H1 (cell line): ENCODE measurements around the gene GPR137. TPM values are rescaled to one million over a fixed set of nuclear protein-coding genes. Genes with fewer than 3 reads are reported as not detected.

Experiments
- CTCF ChIA-PET: fragments of 300-600 bp; sonication (Branson Sonifier 250); formaldehyde crosslinking; loops from one replicate; lab custom pipeline; 2021; ENCODE audit not compliant: partially characterized antibody; lab: Charles Lee
- POLR2A ChIA-PET: fragments of 300-600 bp; sonication (Branson Sonifier 250); formaldehyde crosslinking; loops from one replicate; lab custom pipeline; 2021; ENCODE audit warnings: inconsistent platforms; ENCODE audit not compliant: partially characterized antibody; lab: Charles Lee
- DNase-seq, 2 experiments: peaks; one replicate each; pipeline versions ENCODE4 v3.0.0 to v3.0.0-alpha.2; 2010 to 2022; ENCODE audit warnings: low spot score in 2 of 2, low read depth in 1 of 2, mixed read lengths in 1 of 2
- FAIRE-seq: peaks from 2 replicates; lab custom pipeline; 2011; peaks lifted over from hg19 to GRCh38; lab: Jason Lieb, UNC
- H2AFZ ChIP-seq: 2 replicates; pipeline ENCODE4 v1.8.1; 2012; ENCODE audit warnings: low read length, inconsistent platforms
- H2AK5ac ChIP-seq: 2 replicates; pipeline ENCODE4 v1.6.1; 2013; ENCODE audit warnings: low read depth, low read length
- H2BK120ac ChIP-seq: replicated peaks from 2 replicates; pipeline ENCODE3; 2013; ENCODE audit warnings: low read depth, low read length, inconsistent platforms
- H2BK12ac ChIP-seq: 2 replicates; pipeline ENCODE4 v1.6.1; 2013; ENCODE audit warnings: low read depth, low read length
- H2BK15ac ChIP-seq: 2 replicates; pipeline ENCODE4 v1.6.1; 2013; ENCODE audit warnings: low read length
- H2BK20ac ChIP-seq: 2 replicates; pipeline ENCODE4 v1.6.1; 2013; ENCODE audit warnings: low read length
- H2BK5ac ChIP-seq: 2 replicates; pipeline ENCODE4 v1.6.1; 2013; ENCODE audit warnings: low read depth, low read length
- H3K14ac ChIP-seq: 2 replicates; pipeline ENCODE4 v1.6.1; 2013; ENCODE audit warnings: inconsistent platforms; ENCODE audit not compliant: insufficient read length
- H3K18ac ChIP-seq: 2 replicates; pipeline ENCODE4 v1.6.1; 2013; ENCODE audit warnings: low read length; ENCODE audit errors: extremely low read depth
- H3K23ac ChIP-seq: 2 replicates; pipeline ENCODE4 v1.6.1; 2013; ENCODE audit warnings: inconsistent platforms; ENCODE audit not compliant: insufficient read length
- H3K23me2 ChIP-seq: 2 replicates; pipeline ENCODE4 v1.6.1; 2013; ENCODE audit warnings: low read depth, low read length
- H3K27ac ChIP-seq: 2 replicates; pipeline ENCODE4 v1.6.1; 2011; ENCODE audit warnings: low read depth, low read length, inconsistent platforms
- H3K27me3 ChIP-seq, 4 experiments: replicated peaks in 1 of 4; 1 replicate in 1 of 4; 2 replicates in 3 of 4; pipeline versions ENCODE4 v1.6.1 to v1.8.1; 2011 to 2013; ENCODE audit warnings: low read length in 3 of 4, mild to moderate bottlenecking in 3 of 4, inconsistent platforms in 2 of 4, mixed read lengths in 2 of 4, moderate library complexity in 1 of 4; ENCODE audit not compliant: control insufficient read depth in 3 of 4, insufficient read depth in 3 of 4; ENCODE audit errors: extremely low read depth in 1 of 4
- H3K36me3 ChIP-seq, 4 experiments: 2 replicates each; pipeline versions ENCODE4 v1.6.1 to v1.8.1; 2011 to 2013; ENCODE audit warnings: mild to moderate bottlenecking in 4 of 4, low read length in 3 of 4, moderate library complexity in 2 of 4, control low read depth in 1 of 4, inconsistent platforms in 1 of 4; ENCODE audit not compliant: insufficient read depth in 4 of 4, control insufficient read depth in 2 of 4
- H3K4ac ChIP-seq: replicated peaks from 2 replicates; pipeline ENCODE3; 2013; ENCODE audit warnings: low read length, low read depth, mixed read lengths, inconsistent platforms; ENCODE audit not compliant: insufficient read length
- H3K4me1 ChIP-seq, 4 experiments: replicated peaks in 1 of 4; 1 replicate in 1 of 4; 2 replicates in 3 of 4; pipeline versions ENCODE4 v1.6.1 to v1.8.1; 2011 to 2013; ENCODE audit warnings: low read length in 3 of 4, inconsistent platforms in 2 of 4, mixed read lengths in 1 of 4; ENCODE audit not compliant: insufficient read depth in 4 of 4, control insufficient read depth in 3 of 4
- H3K4me2 ChIP-seq, 2 experiments: 2 replicates each; pipeline versions ENCODE4 v1.6.1 to v1.8.1; 2011 to 2013; ENCODE audit warnings: low read depth in 2 of 2, low read length in 2 of 2, control low read depth in 1 of 2, inconsistent platforms in 1 of 2, mild to moderate bottlenecking in 1 of 2; ENCODE audit not compliant: insufficient read depth in 1 of 2
- H3K4me3 ChIP-seq, 4 experiments: fragments of 200-600, 300-600 bp in 1 of 4; sonication (generic), shearing (Covaris generic), sonication (Bioruptor Twin) in 1 of 4; 2 replicates each; pipeline versions ENCODE4 v1.5.1 to v1.8.1; 2011 to 2016; ENCODE audit warnings: low read length in 4 of 4, low read depth in 3 of 4, control low read depth in 2 of 4, inconsistent platforms in 2 of 4, mild to moderate bottlenecking in 2 of 4, mixed read lengths in 1 of 4, moderate library complexity in 1 of 4; ENCODE audit not compliant: insufficient read depth in 2 of 4; ENCODE audit errors: extremely low read depth in 1 of 4
- H3K56ac ChIP-seq: replicated peaks from 2 replicates; pipeline ENCODE3; 2013; ENCODE audit warnings: low read depth, mild to moderate bottlenecking, mixed read lengths, low read length, inconsistent platforms; ENCODE audit not compliant: insufficient read length
- H3K79me1 ChIP-seq: 2 replicates; pipeline ENCODE4 v1.6.1; 2013; ENCODE audit warnings: low read depth, low read length, control low read depth
- H3K79me2 ChIP-seq, 2 experiments: 2 replicates each; pipeline versions ENCODE4 v1.6.1 to v1.8.1; 2012 to 2013; ENCODE audit warnings: low read length in 2 of 2, mild to moderate bottlenecking in 2 of 2, inconsistent platforms in 1 of 2; ENCODE audit not compliant: insufficient read depth in 2 of 2, control insufficient read depth in 1 of 2
- H3K9ac ChIP-seq, 4 experiments: replicated peaks in 1 of 4; 1 replicate in 1 of 4; 2 replicates in 3 of 4; pipeline versions ENCODE4 v1.6.1 to v1.8.1; 2011 to 2013; ENCODE audit warnings: low read depth in 3 of 4, low read length in 3 of 4, control low read depth in 2 of 4, mild to moderate bottlenecking in 2 of 4, moderate library complexity in 2 of 4, inconsistent platforms in 1 of 4; ENCODE audit errors: extremely low read depth in 1 of 4
- H3K9me3 ChIP-seq, 2 experiments: 2 replicates each; pipeline versions ENCODE4 v1.6.1 to v1.8.1; 2012 to 2013; ENCODE audit warnings: mild to moderate bottlenecking in 2 of 2, moderate library complexity in 2 of 2, control low read depth in 1 of 2, inconsistent platforms in 1 of 2, low read depth in 1 of 2, low read length in 1 of 2, mixed read lengths in 1 of 2; ENCODE audit not compliant: insufficient read depth in 2 of 2
- H4K20me1 ChIP-seq, 2 experiments: replicated peaks in 1 of 2; 2 replicates each; pipeline versions ENCODE3 to v1.8.1; 2011 to 2013; ENCODE audit warnings: inconsistent platforms in 2 of 2, low read length in 2 of 2, mild to moderate bottlenecking in 1 of 2; ENCODE audit not compliant: insufficient read depth in 2 of 2, control insufficient read depth in 1 of 2
- H4K5ac ChIP-seq: 2 replicates; pipeline ENCODE4 v1.6.1; 2013; ENCODE audit warnings: low read length, low read depth, mixed read lengths, inconsistent platforms; ENCODE audit not compliant: insufficient read length
- H4K8ac ChIP-seq: 2 replicates; pipeline ENCODE4 v1.8.0; 2013; ENCODE audit warnings: mild to moderate bottlenecking, moderate library complexity, low read length, inconsistent platforms; ENCODE audit not compliant: insufficient read depth; ENCODE audit errors: extremely low read depth
- H4K91ac ChIP-seq: replicated peaks from 2 replicates; pipeline ENCODE3; 2013; ENCODE audit warnings: low read length, mixed read lengths, inconsistent platforms; ENCODE audit not compliant: insufficient read length
- BACH1 ChIP-seq: IDR thresholded peaks from 2 replicates; pipeline ENCODE4 v1.6.1; 2012; ENCODE audit warnings: low read length, improper control_type of control experiment
- CHD2 ChIP-seq: IDR thresholded peaks from 2 replicates; pipeline ENCODE4 v1.6.1; 2012; ENCODE audit warnings: low read length, improper control_type of control experiment
- HDAC2 ChIP-seq, 2 experiments: fragments of 300-600 bp in 1 of 2; sonication (generic) in 1 of 2; IDR thresholded peaks; 2 replicates each; pipeline ENCODE4 v1.6.1; 2011 to 2012; ENCODE audit warnings: low read depth in 2 of 2, low read length in 2 of 2, mild to moderate bottlenecking in 2 of 2, moderate library complexity in 2 of 2, borderline replicate concordance in 1 of 2, inconsistent platforms in 1 of 2
- HDAC6 ChIP-seq: IDR thresholded peaks from one replicate; pipeline ENCODE4 v1.7.1; 2012; ENCODE audit warnings: low read depth, mild to moderate bottlenecking, inconsistent platforms, low read length, moderate library complexity
- POLR2A ChIP-seq, 2 experiments: IDR thresholded peaks; 1 replicate in 1 of 2; 2 replicates in 1 of 2; pipeline ENCODE4 v1.6.1; 2011; ENCODE audit warnings: low read depth in 2 of 2, low read length in 2 of 2, mild to moderate bottlenecking in 2 of 2; ENCODE audit errors: control extremely low read depth in 1 of 2
- RFX5 ChIP-seq: IDR thresholded peaks from 2 replicates; pipeline ENCODE4 v1.6.1; 2011; ENCODE audit warnings: low read depth, low read length, improper control_type of control experiment, borderline replicate concordance
- SIN3A ChIP-seq, 2 experiments: IDR thresholded peaks in 1 of 2; conservative IDR thresholded peaks in 1 of 2; 2 replicates each; pipeline ENCODE4 v1.6.1; 2011 to 2012; ENCODE audit warnings: low read length in 2 of 2, improper control_type of control experiment in 1 of 2, low read depth in 1 of 2, mild to moderate bottlenecking in 1 of 2
- SIRT6 ChIP-seq: IDR thresholded peaks from one replicate; pipeline ENCODE4 v1.7.1; 2012; ENCODE audit warnings: low read length, inconsistent platforms
- SIX5 ChIP-seq: IDR thresholded peaks from 2 replicates; pipeline ENCODE4 v1.6.1; 2011; ENCODE audit warnings: mild to moderate bottlenecking, low read depth, low read length
- SP1 ChIP-seq: IDR thresholded peaks from 2 replicates; pipeline ENCODE4 v1.6.1; 2011; ENCODE audit warnings: low read depth, low read length
- TEAD4 ChIP-seq: IDR thresholded peaks from 2 replicates; pipeline ENCODE4 v1.6.1; 2012; ENCODE audit warnings: low read depth, low read length, inconsistent platforms, mixed read lengths
- USF2 ChIP-seq: IDR thresholded peaks from 2 replicates; pipeline ENCODE4 v1.6.1; 2011; ENCODE audit warnings: low read length, improper control_type of control experiment
- WGBS, 2 experiments: shearing (Covaris generic) in 1 of 2; methylation state at CpG; one replicate each; pipeline versions ENCODE4 v1.1.6 to v1.1.7; 2013 to 2015; ENCODE audit warnings: low lambda C conversion rate in 2 of 2, mixed read lengths in 2 of 2, inconsistent platforms in 1 of 2, low coverage in 1 of 2, missing lambda C conversion rate in 1 of 2; ENCODE audit not compliant: insufficient replicate concordance in 2 of 2, insufficient coverage in 1 of 2, insufficient read length in 1 of 2; ENCODE audit errors: extremely low coverage in 1 of 2, missing lambda C conversion rate in 1 of 2; 5-methylcytosine and 5-hydroxymethylcytosine counted together
- polyA plus RNA-seq, 7 experiments: library from polyadenylated mRNA; depleted of rRNA in 3 of 7; stranded (reverse) in 5 of 7; unstranded in 2 of 7; fragments of >200 nt in 5 of 7; fragments of 200-250 nt in 2 of 7; gene quantifications; 1 replicate in 5 of 7; 2 replicates in 1 of 7; 4 replicates in 1 of 7; pipeline versions ENCODE4 v1.2.1 to v1.2.3, GENCODE V29; 2011 to 2013; ENCODE audit warnings: missing spikeins in 2 of 7, mixed read lengths in 2 of 7
- total RNA-seq: library from RNA; stranded (reverse); fragmentation: NEBNext Ultra II Directional; extraction: Animal tissue kit (Norgen Biotek cat#: 25700); gene quantifications from 2 replicates; pipeline ENCODE4 v1.2.1, GENCODE V29; 2021

GPR137 gene
- total and polyA plus RNA-seq, 2 of the 8 experiments (the other 6 are each of a cell fraction or from before 2014, with no cell fraction given): 36.2 to 37.8 TPM

GRCh38 chr11:64245401-64245796, 40.2 kb upstream of the GPR137 start:
- Histone ChIP-seq H2BK20ac (no peak overlapping the region), H4K20me1 (peaks cover 0 to 13% of the 10 kb centered on the region in 2 experiments), H3K9me3 (no peaks in the 10 kb centered on the region), H3K23me2 (peaks cover 19% of the 10 kb centered on the region), H3K14ac (no peak overlapping the region), H3K4ac (peak overlapping the region; percentile 63), H3K27ac (no peak overlapping the region), H3K56ac (no peak overlapping the region), H3K27me3 (no peaks in the 10 kb centered on the region), H2AK5ac (no peak overlapping the region), H3K18ac (no peak overlapping the region), H4K5ac (peak overlapping the region; percentile 70), H2BK15ac (no peak overlapping the region), H3K36me3 (peaks cover 0 to 17% (median 4%) of the 10 kb centered on the region in 4 experiments; a peak in 4 of 8 replicates), H3K4me1 (peaks cover 0 to 42% (median 34%) of the 10 kb centered on the region in 4 experiments; a peak in 6 of 7 replicates), H3K9ac (peak overlapping the region in 3 of 4 experiments; percentile 66 to 71 (median 71); a peak in 6 of 7 replicates), H3K79me1 (peaks cover 6% of the 10 kb centered on the region), H3K23ac (no peak overlapping the region), H2BK5ac (peak overlapping the region; percentile 90; the same call in 1 of the 2 replicates), H2BK120ac (no peak overlapping the region), H4K8ac (no peak overlapping the region; the same call in 1 of the 2 replicates), H3K4me3 (peak overlapping the region; percentile 56 to 99 (median 90)), H2AFZ (no peak overlapping the region), H3K4me2 (peak overlapping the region; percentile 71 to 73), H2BK12ac (peak overlapping the region; percentile 84; the same call in 1 of the 2 replicates), H4K91ac (no peak overlapping the region), H3K79me2 (peaks cover 6 to 21% of the 10 kb centered on the region in 2 experiments; a peak in 3 of 4 replicates)
- WGBS, 2 experiments: 33% methylated on average over 5 of the region's 6 CpGs; no CpG with 5 or more reads in 1 of the 2 experiments
- no peak for DNase-seq
- no peak for FAIRE-seq
- CTCF ChIA-PET: interaction anchor here (1.0 to 10.0 kb wide), 8 partner anchors 20 to 111 kb away, joined by 3 to 102 read pairs (median 16); partner anchors contain the start of genes CATSPERZ, ESRRA, FERMT3 and NUDT22
- POLR2A ChIA-PET: interaction anchor here (0.7 to 13.1 kb wide), 17 partner anchors 10 to 59 kb away, joined by 3 to 352 read pairs (median 9); partner anchors contain the start of genes BAD, DNAJC4, FERMT3 and GPR137
- TF ChIP-seq RFX5 (no peak), TEAD4 (no peak), SIN3A (conservative IDR thresholded peaks at IDR 0.05 in 1 of 2, IDR thresholded peaks at IDR 0.05 in 1 of 2; ENCODE audit: low read depth in 1 of 2, low read length in 2 of 2) (no peak), USF2 (no peak), HDAC2 (IDR thresholded peaks at IDR 0.05; ENCODE audit: borderline replicate concordance in 1 of 2, low read depth in 2 of 2, low read length in 2 of 2) (no peak), HDAC6 (no peak), SIX5 (no peak), POLR2A (IDR thresholded peaks at IDR 0.05; ENCODE audit: control extremely low read depth in 1 of 2, low read depth in 2 of 2, low read length in 2 of 2) (no peak), CHD2 (no peak), BACH1 (no peak), SP1 (no peak), SIRT6 (no peak)
